HG02943 (cell line): ENCODE results near the gene COL6A2.

ENCODE experiments used
- ATAC-seq: cut with Tn5 transposase; IDR thresholded peaks from one replicate; pipeline ENCODE4 v1.9.1; 2021; ENCODE audit warnings: mild to moderate bottlenecking, low read depth, moderate library complexity; ENCODE audit not compliant: unreplicated experiment

COL6A2 gene

GRCh38 chr21:46111857-46112724 lies 14.2 kb downstream of the COL6A2 start:
- no peak for ATAC-seq

DNA sequence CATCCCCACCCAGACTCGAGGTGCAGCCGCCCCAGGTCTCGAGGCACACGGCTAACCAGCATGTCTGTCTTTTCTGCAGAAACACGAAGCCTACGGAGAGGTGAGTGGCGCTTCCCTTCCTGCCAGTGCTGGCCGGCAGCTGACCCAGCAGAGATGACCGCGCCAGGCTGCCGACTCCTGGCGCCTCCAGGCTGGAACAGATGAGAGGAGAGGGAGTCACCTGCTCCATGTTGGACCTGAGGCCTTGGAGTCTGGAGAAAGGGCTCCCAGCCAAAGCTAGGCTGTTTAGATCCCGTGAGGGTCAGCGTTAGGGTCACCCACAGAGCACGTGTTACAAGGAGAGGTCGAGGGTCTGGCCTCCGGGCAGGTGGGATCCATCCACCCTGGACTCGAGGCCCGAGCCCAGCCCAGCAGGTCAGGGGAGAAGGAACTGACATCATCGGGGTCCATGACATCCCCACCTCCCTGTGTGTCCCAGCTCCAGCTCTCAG lies 14.9 kb downstream of the COL6A2 start:
- ATAC-seq, result no peak

- ATAC-seq, result no peak
Measured at GRCh38 chr21:46113497-46114176, 15.7 kb downstream of the COL6A2 start.

- no peak for ATAC-seq
Measured at GRCh38 chr21:46114963-46115362, 17.1 kb downstream of the COL6A2 start.

DNA sequence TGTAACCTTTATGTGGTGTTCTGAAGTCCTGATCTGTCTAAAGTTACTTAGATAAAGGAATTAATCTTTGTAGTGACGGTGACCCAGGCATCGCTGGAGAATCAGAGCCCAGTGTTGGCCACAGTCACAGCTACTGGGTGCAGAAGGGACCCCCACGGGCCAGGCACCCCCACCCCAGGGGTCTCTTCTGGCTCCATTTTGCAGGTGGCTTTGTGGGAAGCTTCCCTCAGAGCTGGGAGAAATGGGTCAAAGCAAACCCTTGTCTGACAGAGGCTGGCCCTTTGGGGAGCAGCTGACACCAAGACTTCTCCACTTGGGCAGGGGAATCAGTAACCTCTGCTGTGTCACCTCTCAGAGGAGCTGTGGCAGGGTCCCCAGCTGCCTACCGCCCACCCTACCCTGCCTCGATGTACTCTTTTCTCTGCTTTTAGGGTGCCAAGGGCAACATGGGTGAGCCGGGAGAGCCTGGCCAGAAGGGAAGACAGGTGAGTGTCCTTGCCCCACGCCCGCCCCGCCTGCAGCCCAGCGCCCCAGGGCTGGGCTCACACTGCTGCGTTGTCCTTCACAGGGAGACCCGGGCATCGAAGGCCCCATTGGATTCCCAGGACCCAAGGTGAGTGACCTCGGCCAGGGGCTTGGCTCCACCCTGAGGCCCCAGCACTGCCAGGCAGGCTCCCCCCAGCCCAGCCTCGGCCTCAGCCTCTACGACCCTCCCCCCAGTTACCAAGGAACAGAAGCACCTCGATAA lies 17.7 kb downstream of the COL6A2 start:
- no peak for ATAC-seq

DNA sequence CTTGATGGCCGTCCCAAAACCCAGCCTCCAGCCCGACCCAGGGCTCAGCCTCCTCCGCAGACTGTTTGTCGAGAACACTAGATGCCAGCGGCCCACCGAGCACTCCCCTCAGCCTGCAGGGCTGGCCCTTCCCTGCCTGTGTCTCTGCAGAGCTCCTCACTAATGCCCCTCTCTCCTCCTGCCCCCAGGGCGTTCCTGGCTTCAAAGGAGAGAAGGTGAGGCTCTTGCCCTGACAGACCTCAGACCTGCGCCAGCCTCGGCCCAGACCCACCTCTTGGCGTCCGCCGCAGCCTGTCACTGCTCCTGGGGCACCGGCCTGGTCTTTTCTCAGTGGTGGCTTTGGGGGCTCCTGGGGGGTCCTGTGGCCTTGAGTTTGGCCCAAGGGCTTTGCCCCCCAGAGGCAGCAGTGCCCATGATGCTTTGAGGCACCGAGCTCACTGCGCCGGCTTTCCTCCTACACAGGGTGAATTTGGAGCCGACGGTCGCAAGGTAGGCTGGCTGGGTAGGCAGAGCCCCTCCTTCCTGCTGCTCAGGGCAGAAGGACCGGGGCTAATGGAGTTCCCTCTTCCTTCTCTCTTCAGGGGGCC lies 18.4 kb downstream of the COL6A2 start:
- ATAC-seq, result no peak

DNA sequence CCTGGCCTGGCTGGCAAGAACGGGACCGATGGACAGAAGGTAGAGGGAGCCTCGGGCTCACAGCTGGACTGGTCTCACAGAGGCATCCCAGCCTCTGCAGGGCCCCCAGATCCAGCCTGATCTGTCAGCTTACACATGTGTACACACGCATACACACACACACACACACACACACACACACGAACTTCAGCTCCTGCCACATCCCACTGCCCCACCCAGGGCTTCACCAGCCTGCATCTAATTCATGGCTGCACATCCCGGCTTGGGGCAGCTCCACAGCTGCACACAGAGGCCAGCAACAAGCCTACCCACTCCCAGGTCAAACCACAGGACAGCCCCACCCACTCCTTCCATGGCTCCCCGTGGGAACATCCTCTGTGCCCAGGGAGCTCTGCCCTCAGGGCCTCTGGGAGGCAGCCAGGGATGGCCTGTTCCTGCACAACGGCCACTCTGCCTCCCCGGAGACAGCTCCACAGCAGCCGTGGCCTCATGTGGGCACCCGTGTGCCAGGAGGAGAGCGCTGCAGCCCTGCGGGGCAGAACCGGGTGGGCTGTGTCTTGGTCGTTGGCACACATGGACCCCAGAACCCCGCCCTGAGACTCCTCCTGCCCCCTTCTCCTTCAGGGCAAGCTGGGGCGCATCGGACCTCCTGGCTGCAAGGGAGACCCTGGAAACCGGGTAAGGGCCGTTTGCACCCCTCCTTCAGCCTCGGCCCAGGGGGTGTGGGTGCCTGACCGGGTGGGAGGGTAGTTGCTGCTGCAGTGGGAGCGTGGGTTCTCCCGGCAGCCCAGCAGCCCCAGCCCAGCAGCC lies 19.1 kb downstream of the COL6A2 start:
- ATAC-seq, result no peak

- no peak for ATAC-seq
Measured at GRCh38 chr21:46117586-46118315, 19.8 kb downstream of the COL6A2 start.

GRCh38 chr21:46118316-46119143 lies 20.6 kb downstream of the COL6A2 start:
- no peak for ATAC-seq

DNA sequence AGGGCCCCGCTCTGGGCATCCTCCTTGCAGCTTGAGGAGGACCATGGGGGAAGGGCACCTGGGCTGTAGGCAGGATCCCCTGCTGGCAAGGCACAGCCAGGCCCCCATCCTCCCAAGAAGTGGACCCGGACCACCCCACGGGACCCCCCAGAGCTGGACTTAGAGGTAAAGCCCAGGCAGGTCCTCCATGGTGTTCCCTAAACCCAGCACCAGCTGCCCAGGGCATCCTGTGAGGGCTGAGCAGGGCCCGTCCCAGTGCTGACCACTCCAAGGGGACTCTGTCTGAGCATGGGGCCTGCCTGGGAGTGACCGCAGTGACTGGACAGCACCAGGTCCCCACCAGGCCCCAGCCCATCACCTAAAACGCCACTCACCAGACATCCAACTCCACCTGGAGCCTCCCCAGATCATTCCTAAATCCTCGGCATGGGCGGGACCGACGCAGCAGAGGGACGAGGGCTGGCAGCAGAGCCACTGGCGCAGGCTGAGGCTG lies 21.3 kb downstream of the COL6A2 start:
- ATAC-seq, result no peak

GRCh38 chr21:46119637-46120271 lies 21.8 kb downstream of the COL6A2 start:
- no peak for ATAC-seq

DNA sequence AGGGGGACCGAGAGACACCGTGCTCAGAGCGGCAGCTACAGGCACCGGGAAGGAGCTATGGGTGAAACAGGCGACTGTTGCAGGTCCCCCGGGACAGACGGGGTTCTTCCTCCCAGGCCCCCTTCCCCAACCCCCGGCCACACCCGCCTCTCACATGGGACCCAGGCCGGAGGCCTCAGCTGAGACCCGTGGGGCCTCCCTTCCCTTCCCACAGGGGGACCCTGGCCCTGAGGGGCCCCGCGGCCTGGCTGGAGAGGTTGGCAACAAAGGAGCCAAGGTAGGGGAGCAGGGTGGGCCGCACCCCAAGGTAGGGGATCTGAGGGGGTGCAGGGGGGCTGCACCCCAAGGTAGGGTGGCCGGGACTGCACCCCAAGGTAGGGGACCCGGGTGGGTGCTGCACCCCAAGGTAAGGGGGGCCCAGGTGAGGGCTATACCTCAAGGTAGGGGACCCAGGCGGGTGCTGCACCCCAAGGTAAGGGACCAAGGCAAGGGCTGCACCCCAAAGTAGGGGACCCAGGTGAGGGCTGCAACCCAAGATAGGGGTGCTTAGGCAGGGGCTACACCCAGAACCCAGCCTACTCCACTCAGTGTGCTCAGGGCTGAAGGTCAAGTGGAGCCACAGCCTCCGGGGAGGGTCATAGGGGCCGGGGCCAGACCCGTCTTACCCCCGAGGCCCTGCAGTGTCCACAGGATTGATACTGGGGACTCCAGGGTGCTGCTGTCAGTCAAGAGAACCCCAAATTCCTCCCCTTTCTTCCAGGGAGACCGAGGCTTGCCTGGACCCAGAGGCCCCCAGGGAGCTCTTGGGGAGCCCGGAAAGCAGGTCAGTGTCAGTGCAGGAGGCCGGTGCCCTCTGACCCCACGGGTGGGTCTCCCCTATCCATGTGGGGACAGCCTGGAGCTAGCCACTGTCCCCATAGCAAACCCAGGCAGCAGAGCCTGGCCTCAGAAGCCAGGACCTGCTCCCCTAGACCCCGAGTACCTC lies 22.7 kb downstream of the COL6A2 start:
- ATAC-seq, result no peak

- no peak for ATAC-seq
Measured at GRCh38 chr21:46121286-46122221, 23.6 kb downstream of the COL6A2 start.

DNA sequence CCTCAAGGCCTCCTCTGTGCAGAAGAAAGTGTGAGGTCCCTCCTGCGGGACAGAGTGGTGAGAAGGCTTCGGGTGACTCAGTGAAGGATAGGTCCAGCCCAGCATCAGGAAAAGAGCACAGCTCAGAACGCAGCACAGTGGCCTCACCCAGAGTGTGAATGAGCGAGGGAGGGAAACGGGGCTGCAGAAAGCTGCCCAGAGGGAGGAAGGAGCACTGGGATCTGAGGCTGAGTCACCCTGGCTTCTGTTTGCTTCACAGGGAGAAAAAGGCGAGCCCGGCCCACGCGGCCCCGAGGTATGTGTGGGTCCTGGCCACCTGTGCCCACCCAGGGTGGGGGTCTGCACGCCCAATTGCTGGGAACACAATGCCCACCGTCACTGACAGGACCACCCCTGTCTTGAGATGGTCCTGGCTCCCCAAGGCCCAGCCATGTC lies 24.3 kb downstream of the COL6A2 start:
- no peak for ATAC-seq
